KOPT-K1 (cell line): ENCODE measurements around the gene HAUS3.
A peak's percentile ranks its signal among the peaks of the same experiment; 100 is the strongest.

Experiments used
- H3K27ac ChIP-seq: fragments of 200-600 bp; sonication (generic); 2 replicates; pipeline ENCODE4 v1.5.1; 2016; ENCODE audit warnings: antibody characterized with exemption, mild to moderate bottlenecking, low read depth, low read length; ENCODE audit not compliant: poor library complexity, severe bottlenecking
- H3K36me3 ChIP-seq: fragments of 200-600 bp; sonication (generic); 2 replicates; pipeline ENCODE4 v1.5.1; 2017; ENCODE audit warnings: antibody characterized with exemption, mild to moderate bottlenecking, low read length, moderate library complexity; ENCODE audit not compliant: insufficient read depth
- H3K9me3 ChIP-seq: fragments of 200-600 bp; sonication (generic); 2 replicates; pipeline ENCODE4 v1.5.1; 2017; ENCODE audit warnings: antibody characterized with exemption, low read length, mild to moderate bottlenecking; ENCODE audit not compliant: insufficient read depth, poor library complexity, severe bottlenecking

The HAUS3 gene

DNA sequence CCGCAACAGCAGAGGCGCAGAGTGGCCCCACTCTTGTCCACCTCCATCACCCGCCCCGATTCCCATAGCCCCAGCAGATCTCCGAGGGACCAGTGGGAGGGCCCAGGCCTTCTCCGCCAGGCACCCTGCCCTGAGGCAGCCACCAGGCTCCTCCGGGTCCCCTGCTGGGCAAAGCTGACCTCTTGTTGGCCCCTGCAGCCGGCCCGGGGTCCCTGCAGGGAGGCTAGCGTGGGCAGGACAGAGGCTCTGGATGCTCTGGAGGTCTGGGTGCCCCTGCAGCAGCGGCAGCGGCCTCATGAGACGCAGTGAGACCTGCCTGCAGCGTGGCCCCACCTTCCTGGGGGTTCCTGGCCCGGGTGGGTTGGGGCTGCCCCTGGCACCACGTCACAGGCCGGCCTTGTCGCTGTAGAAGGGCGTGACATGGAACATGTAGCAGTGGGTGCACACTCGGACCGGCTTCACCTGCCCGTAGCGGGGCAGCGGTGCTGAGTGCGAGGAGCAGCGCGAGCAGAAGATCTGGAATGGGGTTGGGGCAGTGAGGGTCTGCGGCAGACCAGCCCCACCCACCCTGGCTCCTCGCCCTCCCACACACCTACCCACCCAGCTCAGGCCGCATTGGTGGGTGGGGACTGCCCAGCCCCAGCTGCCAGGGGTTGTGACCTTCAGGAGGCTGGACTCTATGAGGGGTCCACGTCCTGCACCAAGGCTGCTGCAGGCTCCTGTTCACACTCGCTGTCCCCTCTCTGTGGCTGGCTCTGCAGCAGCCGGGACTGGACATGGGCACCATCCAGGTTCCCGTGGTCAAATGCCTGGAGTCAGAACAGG lies 28.6 kb upstream of the HAUS3 start:
- Histone ChIP-seq H3K36me3 (no peaks in the 10 kb centered on the region), H3K27ac (no peak overlapping the region)

GRCh38 chr4:2269618-2270163 lies 27.8 kb upstream of the HAUS3 start:
- H3K9me3 ChIP-seq: no peaks in the 10 kb centered on the region
- H3K27ac ChIP-seq: no peak overlapping the region
- H3K36me3 ChIP-seq: no peaks in the 10 kb centered on the region

More for the DNA sequence above, 28.6 kb upstream of the HAUS3 start:
- no peaks in the 10 kb centered on the region for H3K9me3 ChIP-seq

GRCh38 chr4:2269206-2269531 lies 27.2 kb upstream of the HAUS3 start:
- Histone ChIP-seq H3K9me3 (no peaks in the 10 kb centered on the region), H3K27ac (no peak overlapping the region), H3K36me3 (no peaks in the 10 kb centered on the region)

DNA sequence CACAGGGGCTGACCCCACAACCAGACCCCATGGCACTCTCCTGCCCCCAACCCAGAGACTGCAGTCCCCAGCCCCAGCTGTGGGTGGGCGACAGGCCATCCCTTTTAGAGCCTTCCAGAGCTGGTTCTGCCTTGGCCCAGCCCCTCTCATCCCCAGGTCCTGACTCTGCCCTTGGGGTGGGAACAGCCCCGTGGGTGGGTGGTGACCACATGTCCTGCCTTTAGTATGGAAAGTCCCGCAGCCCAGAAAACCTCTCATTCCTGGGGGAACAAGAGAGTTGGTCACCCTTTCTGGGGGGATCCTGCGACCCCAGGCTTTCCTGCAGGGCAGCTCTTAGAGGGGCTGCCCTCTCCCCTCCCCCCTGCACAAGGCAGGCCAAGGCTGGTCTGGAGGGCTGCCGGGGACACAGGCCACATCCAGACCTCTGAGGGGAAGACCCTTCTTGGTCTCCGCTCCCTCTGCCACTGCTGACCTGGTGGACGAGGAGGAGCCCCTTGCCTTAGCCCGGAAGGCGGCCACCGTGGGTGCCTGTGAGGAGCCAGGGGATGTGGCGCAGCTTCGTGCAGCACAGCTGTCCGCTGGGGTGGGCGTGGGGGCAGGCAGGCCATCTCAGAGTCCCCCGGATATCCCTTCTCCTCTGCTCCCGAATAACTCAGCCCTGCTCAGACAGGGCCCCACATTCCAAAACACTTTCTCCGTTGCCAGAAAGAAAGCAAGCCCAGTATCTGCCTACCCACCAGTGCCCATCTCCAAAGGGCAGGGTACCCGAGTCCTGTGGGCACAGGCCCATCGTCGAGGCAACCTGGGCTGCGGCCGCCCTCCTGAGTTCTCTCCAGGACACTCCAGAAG lies 26.7 kb upstream of the HAUS3 start:
- Histone ChIP-seq H3K36me3 (no peaks in the 10 kb centered on the region), H3K27ac (no peak overlapping the region), H3K9me3 (no peaks in the 10 kb centered on the region)

- no peaks in the 10 kb centered on the region for H3K9me3 ChIP-seq
- H3K27ac ChIP-seq: no peak overlapping the region
- no peaks in the 10 kb centered on the region for H3K36me3 ChIP-seq
Observed at GRCh38 chr4:2267841-2268240, 25.9 kb upstream of the HAUS3 start.

DNA sequence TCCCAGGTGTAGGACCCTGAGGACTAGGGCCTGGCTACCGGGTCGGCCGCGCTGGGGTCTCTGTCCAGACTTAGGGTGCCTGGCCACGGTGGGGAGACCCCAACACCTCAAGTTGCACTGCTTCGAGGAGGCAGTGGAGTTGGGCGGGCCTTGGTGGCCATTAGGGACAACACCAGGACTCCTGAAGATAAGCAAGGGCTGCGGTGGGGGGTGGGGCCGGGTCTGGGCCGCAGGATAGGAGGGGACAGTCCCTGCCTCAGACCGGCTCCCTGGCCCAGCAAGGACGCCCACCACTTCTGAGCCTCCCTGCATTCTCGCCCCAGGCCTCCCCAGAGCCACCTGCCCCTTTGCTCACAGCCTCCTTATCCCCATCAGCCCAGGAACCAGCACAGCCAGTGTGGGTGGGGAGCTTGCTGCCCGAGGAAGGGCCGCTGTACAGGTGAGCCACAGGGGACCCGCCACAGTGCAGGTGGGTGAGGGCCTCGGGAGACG lies 25.4 kb upstream of the HAUS3 start:
- Histone ChIP-seq H3K9me3 (no peaks in the 10 kb centered on the region), H3K27ac (no peak overlapping the region), H3K36me3 (no peaks in the 10 kb centered on the region)

GRCh38 chr4:2266821-2267220 lies 24.9 kb upstream of the HAUS3 start:
- Histone ChIP-seq H3K27ac (no peak overlapping the region), H3K36me3 (no peaks in the 10 kb centered on the region), H3K9me3 (no peaks in the 10 kb centered on the region)

GRCh38 chr4:2266181-2266580 lies 24.3 kb upstream of the HAUS3 start:
- H3K9me3 ChIP-seq: no peaks in the 10 kb centered on the region
- no peaks in the 10 kb centered on the region for H3K36me3 ChIP-seq
- H3K27ac ChIP-seq: no peak overlapping the region

DNA sequence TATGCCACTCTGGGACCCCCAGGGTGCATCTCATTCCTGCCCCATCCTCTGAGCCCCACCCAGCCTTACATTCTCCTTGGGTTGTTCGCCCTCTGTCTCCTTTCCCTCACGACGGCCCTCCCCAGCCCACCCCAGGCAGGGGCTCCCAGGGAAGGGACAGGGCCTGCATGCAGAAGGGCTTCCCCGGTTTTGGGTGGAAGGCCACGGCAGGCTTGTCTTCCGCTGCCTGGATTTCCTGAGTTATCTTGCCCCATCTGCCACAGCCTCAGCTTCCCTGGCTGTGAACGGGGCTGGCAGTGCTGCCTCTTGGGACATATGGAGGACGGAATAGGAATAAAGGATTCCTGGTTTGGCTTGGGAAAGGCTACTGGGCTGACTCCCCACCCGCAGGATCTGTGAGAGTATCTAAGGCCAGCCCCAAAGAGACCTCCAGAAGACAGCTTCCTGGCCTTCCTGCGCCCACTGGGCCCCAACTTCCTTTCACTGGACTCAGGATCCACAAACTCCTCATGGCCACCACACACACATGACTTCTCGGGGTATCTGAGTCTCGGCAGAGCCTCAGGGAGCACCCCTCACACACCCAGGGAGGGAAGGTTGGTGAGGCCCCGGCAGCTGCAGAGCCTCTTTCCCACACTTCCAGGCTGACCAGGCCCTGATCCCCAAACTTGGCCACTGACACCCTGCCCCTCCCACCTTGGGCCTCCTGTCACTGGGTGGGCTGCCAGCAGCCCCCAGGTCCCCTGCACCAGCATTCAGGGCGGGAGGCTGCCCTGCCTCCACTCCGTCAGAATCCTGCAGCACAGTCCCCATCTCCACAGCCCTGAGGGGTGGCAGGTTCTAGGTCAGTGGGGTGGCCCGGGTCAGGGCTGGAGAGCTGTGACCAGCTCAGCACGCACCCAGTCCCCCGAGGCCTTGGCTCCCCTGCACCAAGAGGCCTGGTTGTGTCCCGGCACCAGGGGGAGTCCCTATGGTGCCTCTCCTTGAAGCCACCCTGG lies 23.5 kb upstream of the HAUS3 start:
- H3K9me3 ChIP-seq: no peaks in the 10 kb centered on the region
- no peaks in the 10 kb centered on the region for H3K36me3 ChIP-seq
- H3K27ac ChIP-seq: no peak overlapping the region

GRCh38 chr4:2264481-2265041 lies 22.6 kb upstream of the HAUS3 start:
- Histone ChIP-seq H3K9me3 (no peaks in the 10 kb centered on the region), H3K27ac (no peak overlapping the region), H3K36me3 (no peaks in the 10 kb centered on the region)

- Histone ChIP-seq H3K9me3 (no peaks in the 10 kb centered on the region), H3K27ac (no peak overlapping the region), H3K36me3 (no peaks in the 10 kb centered on the region)
Observed at GRCh38 chr4:2263926-2264321, 22.0 kb upstream of the HAUS3 start.

GRCh38 chr4:2262944-2263250 lies 21.0 kb upstream of the HAUS3 start:
- Histone ChIP-seq H3K9me3 (no peaks in the 10 kb centered on the region), H3K27ac (peak overlapping the region; percentile 82), H3K36me3 (no peaks in the 10 kb centered on the region)

- peak overlapping the region; percentile 82 for H3K27ac ChIP-seq
Observed at GRCh38 chr4:2262145-2262943, 20.4 kb upstream of the HAUS3 start.

DNA sequence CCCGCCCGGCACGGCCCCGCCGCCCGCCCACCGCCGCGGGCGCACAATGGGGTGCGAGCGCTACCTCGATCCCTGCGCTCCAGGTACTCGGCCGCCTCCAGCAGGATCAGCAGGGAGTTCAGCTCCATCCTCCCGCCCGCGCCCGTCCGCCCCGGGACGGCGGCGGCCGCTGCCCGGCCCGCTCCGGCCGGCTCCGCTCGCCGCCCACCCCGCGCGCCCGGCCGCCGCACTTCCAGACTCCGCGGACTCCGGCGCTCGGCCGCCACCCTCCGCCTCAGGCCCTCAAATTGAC lies 19.9 kb upstream of the HAUS3 start, which contains the start of gene MXD4:
Gene MXD4, minus strand, starts transcription at position 257 of the 292 bp plus-strand sequence. Its CDS starts 129 bp downstream, at position 128.
- H3K27ac ChIP-seq: peak within 1 kb of the TSS; percentile 82
- no peaks in the 10 kb centered on the region for H3K36me3 ChIP-seq
- no peaks in the 10 kb centered on the region for H3K9me3 ChIP-seq

More at GRCh38 chr4:2262145-2262943, 20.4 kb upstream of the HAUS3 start:
- Histone ChIP-seq H3K36me3 (no peaks in the 10 kb centered on the region), H3K9me3 (no peaks in the 10 kb centered on the region)
